ENCODE results near the gene TSPAN3.

DNA sequence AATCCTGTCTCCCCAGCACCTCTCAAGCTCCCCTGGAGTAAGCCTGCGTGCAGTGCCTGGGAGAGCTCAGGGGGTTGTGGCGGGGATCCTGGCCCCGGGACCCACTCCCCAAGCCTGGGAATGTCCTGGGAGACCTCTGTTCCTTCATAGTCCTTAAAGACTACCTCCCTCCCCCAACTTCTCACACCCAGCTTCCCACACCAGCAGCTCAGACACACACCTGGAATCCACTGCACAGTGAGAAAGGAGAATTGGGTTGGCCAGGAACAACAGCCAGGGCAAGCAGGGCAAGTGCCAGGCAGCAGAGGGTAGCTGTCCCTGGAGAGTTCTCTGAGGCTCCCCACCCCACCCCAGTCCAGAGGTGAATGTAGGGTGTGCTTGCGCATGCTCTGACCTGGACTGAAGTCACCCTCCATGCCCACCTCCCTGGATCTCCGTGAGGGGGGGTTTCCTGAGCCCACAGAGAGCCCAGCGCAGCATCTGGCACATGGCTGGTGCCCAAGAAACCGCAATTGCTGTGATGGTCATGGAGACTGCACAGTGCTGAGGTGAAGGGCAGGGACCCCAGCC lies 53.7 kb downstream of the TSPAN3 start:
- TF ChIP-seq, protein P1, sequence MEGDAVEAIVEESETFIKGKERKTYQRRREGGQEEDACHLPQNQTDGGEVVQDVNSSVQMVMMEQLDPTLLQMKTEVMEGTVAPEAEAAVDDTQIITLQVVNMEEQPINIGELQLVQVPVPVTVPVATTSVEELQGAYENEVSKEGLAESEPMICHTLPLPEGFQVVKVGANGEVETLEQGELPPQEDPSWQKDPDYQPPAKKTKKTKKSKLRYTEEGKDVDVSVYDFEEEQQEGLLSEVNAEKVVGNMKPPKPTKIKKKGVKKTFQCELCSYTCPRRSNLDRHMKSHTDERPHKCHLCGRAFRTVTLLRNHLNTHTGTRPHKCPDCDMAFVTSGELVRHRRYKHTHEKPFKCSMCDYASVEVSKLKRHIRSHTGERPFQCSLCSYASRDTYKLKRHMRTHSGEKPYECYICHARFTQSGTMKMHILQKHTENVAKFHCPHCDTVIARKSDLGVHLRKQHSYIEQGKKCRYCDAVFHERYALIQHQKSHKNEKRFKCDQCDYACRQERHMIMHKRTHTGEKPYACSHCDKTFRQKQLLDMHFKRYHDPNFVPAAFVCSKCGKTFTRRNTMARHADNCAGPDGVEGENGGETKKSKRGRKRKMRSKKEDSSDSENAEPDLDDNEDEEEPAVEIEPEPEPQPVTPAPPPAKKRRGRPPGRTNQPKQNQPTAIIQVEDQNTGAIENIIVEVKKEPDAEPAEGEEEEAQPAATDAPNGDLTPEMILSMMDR (IDR thresholded peaks at IDR 0.05; ENCODE audit: insufficient read depth, low read depth, low read length): no peak
- no peak for TF ChIP-seq EZH2 (IDR thresholded peaks at IDR 0.05; ENCODE audit: insufficient read depth, low read length)

All from astrocyte (in vitro differentiated cells and primary cell).